ENCODE measurements around the gene TMEM169. TPM values are rescaled to one million over a fixed set of nuclear protein-coding genes. Genes with fewer than 3 reads are reported as not detected.

Gene TMEM169
- polyA plus RNA-seq, 2 of the 4 experiments (the other 2 are of a cell fraction), result 0.54 to 0.81 TPM

GRCh38 chr2:216116418-216116817 is 34.7 kb downstream of the TMEM169 start:
- Histone ChIP-seq H3K4me1 (peaks cover 18% of the 10 kb centered on the region; the same call in 2 of the 3 replicates), H3K27ac (no peak overlapping the region), H3K9me3 (no peaks in the 10 kb centered on the region), H3K4me2 (no peak overlapping the region), H3K4me3 (no peak overlapping the region)
- FAIRE-seq (no peak), DNase-seq (ENCODE audit: low read depth in 1 of 2, low spot score in 1 of 2) (no peak), ATAC-seq (no peak)
- POLR2A ChIA-PET, result no interaction called here
- CTCF ChIA-PET, result no interaction called here
- WGBS (ENCODE audit: missing lambda C conversion rate), result 92% methylated on average over 1 of the region's 1 CpG
- TF ChIP-seq CEBPB (IDR thresholded peaks at IDR 0.05), result no peak

GRCh38 chr2:216117561-216118340 is 36.0 kb downstream of the TMEM169 start:
- TF ChIP-seq MAFK (IDR thresholded peaks at IDR 0.05; ENCODE audit: partially characterized antibody) (no peak), ZFP36 (IDR thresholded peaks at IDR 0.05; ENCODE audit: borderline replicate concordance, partially characterized antibody) (no peak), KDM5A (IDR thresholded peaks at IDR 0.05) (no peak), HDAC2 (IDR thresholded peaks at IDR 0.05) (no peak), HEYL (CRISPR knock-in tag; IDR thresholded peaks at IDR 0.05) (no peak), HOXA7 (CRISPR knock-in tag; IDR thresholded peaks at IDR 0.05) (no peak), ESRRA (IDR thresholded peaks at IDR 0.05; ENCODE audit: borderline replicate concordance, low read length) (no peak), E2F6 (IDR thresholded peaks at IDR 0.05; ENCODE audit: borderline replicate concordance, low read depth) (no peak)
- ChIA-PET POLR2A (interaction anchor here (0.6 kb wide), 1 partner anchor 382 kb away, joined by 3 read pairs; no protein-coding TSS in a partner anchor), CTCF (interaction anchor here (1.2 kb wide), 1 partner anchor 12 kb away, joined by 3 read pairs; no protein-coding TSS in a partner anchor)
- FAIRE-seq, result no peak
- no peak for ATAC-seq
- Histone ChIP-seq H3K27ac (no peak overlapping the region), H3K4me3 (no peak overlapping the region), H3K4me2 (no peak overlapping the region), H3K4me1 (peaks cover 15% of the 10 kb centered on the region; the same call in 2 of the 3 replicates), H3K9me3 (no peaks in the 10 kb centered on the region)
- DNase-seq (ENCODE audit: low read depth in 1 of 2, low spot score in 1 of 2), result no peak
- 83% methylated on average over 4 of the region's 4 CpGs for WGBS (ENCODE audit: missing lambda C conversion rate)

GRCh38 chr2:216118474-216118873 is 36.8 kb downstream of the TMEM169 start:
- H3K4me1 ChIP-seq, result peaks cover 15% of the 10 kb centered on the region; the same call in 2 of the 3 replicates
- TF ChIP-seq ZSCAN20 (CRISPR knock-in tag; IDR thresholded peaks at IDR 0.05) (no peak), ZNF302 (CRISPR knock-in tag; IDR thresholded peaks at IDR 0.05) (no peak)
- no peak for DNase-seq (ENCODE audit: low read depth in 1 of 2, low spot score in 1 of 2)
- no peak for FAIRE-seq
- ChIA-PET CTCF (interaction anchor here (1.2 to 1.9 kb wide), 2 partner anchors 11 to 13 kb away, joined by 3 to 7 read pairs; no protein-coding TSS in a partner anchor), POLR2A (interaction anchor here (0.6 kb wide), 1 partner anchor 382 kb away, joined by 3 read pairs; no protein-coding TSS in a partner anchor)
- H3K4me2 ChIP-seq, result no peak overlapping the region
- WGBS (ENCODE audit: missing lambda C conversion rate), result 94% methylated on average over 1 of the region's 1 CpG
- H3K4me3 ChIP-seq, result no peak overlapping the region
- H3K9me3 ChIP-seq, result no peaks in the 10 kb centered on the region
- ATAC-seq, result no peak
- no peak overlapping the region for H3K27ac ChIP-seq

GRCh38 chr2:216119146-216119545 is 37.4 kb downstream of the TMEM169 start:
- no peak for ATAC-seq
- POLR2A ChIA-PET, result no interaction called here
- 91% methylated on average over 2 of the region's 2 CpGs for WGBS (ENCODE audit: missing lambda C conversion rate)

GRCh38 chr2:216119986-216120385 is 38.3 kb downstream of the TMEM169 start:
- Histone ChIP-seq H3K9me3 (no peaks in the 10 kb centered on the region), H3K4me3 (no peak overlapping the region), H3K27ac (no peak overlapping the region), H3K4me1 (peaks cover 15% of the 10 kb centered on the region; the same call in 2 of the 3 replicates), H3K4me2 (no peak overlapping the region)
- ChIA-PET POLR2A (no interaction called here), CTCF (interaction anchor here (1.9 kb wide), 1 partner anchor 11 kb away, joined by 7 read pairs; no protein-coding TSS in a partner anchor)
- DNase-seq (ENCODE audit: low read depth in 1 of 2, low spot score in 1 of 2), result no peak
- FAIRE-seq, result no peak
- WGBS (ENCODE audit: missing lambda C conversion rate), result 96% methylated on average over 3 of the region's 3 CpGs
- TF ChIP-seq CHD2 (IDR thresholded peaks at IDR 0.05; ENCODE audit: low read length, partially characterized antibody) (no peak), HDAC2 (IDR thresholded peaks at IDR 0.05) (no peak), ZC3H11A (IDR thresholded peaks at IDR 0.05) (no peak), BHLHE40 (IDR thresholded peaks at IDR 0.05; ENCODE audit: low read depth, low read length) (no peak), MYC (IDR thresholded peaks at IDR 0.05; ENCODE audit: borderline replicate concordance, low read length) (no peak), HOXA7 (CRISPR knock-in tag; IDR thresholded peaks at IDR 0.05) (no peak), MAZ (IDR thresholded peaks at IDR 0.05; ENCODE audit: borderline replicate concordance, low read depth, low read length) (no peak), CHD4 (IDR thresholded peaks at IDR 0.05; ENCODE audit: borderline replicate concordance) (no peak), FOXS1 (CRISPR knock-in tag; IDR thresholded peaks at IDR 0.05) (no peak), MAFK (IDR thresholded peaks at IDR 0.05; ENCODE audit: partially characterized antibody) (no peak), JUNB (IDR thresholded peaks at IDR 0.05) (no peak)
- ATAC-seq, result no peak

More at GRCh38 chr2:216119146-216119545, 37.4 kb downstream of the TMEM169 start:
- DNase-seq (ENCODE audit: low read depth in 1 of 2, low spot score in 1 of 2), result no peak
- CTCF ChIA-PET, result interaction anchor here (1.2 to 1.9 kb wide), 2 partner anchors 11 to 12 kb away, joined by 3 to 7 read pairs; no protein-coding TSS in a partner anchor
- H3K4me2 ChIP-seq, result no peak overlapping the region
- H3K4me1 ChIP-seq, result peaks cover 15% of the 10 kb centered on the region; the same call in 2 of the 3 replicates
- no peak overlapping the region for H3K27ac ChIP-seq
- no peak overlapping the region for H3K4me3 ChIP-seq
- no peak for FAIRE-seq
- TF ChIP-seq HOXA7 (CRISPR knock-in tag; IDR thresholded peaks at IDR 0.05) (no peak), FOSL2 (IDR thresholded peaks at IDR 0.05) (no peak), FOSL2 (CRISPR knock-in tag; IDR thresholded peaks at IDR 0.05) (no peak)
- no peaks in the 10 kb centered on the region for H3K9me3 ChIP-seq
